Esophagus squamous epithelium (tissue), 5 donors: ENCODE data around the gene IFT80. TPM values are rescaled to one million over a fixed set of nuclear protein-coding genes. Genes with fewer than 3 reads are reported as not detected.

Experiments
- DNase-seq: peaks from one replicate; lab custom pipeline; 2025; lab: John Stamatoyannopoulos, UW
- H3K27ac ChIP-seq, 4 donors: fragments of 200-600 bp; sonication (generic); one replicate each; pipeline ENCODE4 v1.5.1; 2016 to 2019; ENCODE audit warnings: mild to moderate bottlenecking in 1 of 4
- H3K27me3 ChIP-seq, 4 donors: fragments of 200-600 bp; sonication (generic); 1 replicate in 3 of 4; 2 replicates in 1 of 4; pipeline versions ENCODE4 v1.5.1 to v1.6.0; 2017 to 2021; ENCODE audit warnings: antibody characterized with exemption in 1 of 4
- H3K36me3 ChIP-seq, 3 donors: fragments of 200-600 bp; sonication (generic); one replicate each; pipeline ENCODE4 v1.5.1; 2016 to 2019
- H3K4me1 ChIP-seq, 3 donors: fragments of 200-600 bp; sonication (generic); one replicate each; pipeline ENCODE4 v1.5.1; 2017 to 2019
- H3K4me3 ChIP-seq, 4 donors: fragments of 200-600 bp; sonication (generic); 1 replicate in 3 of 4; 2 replicates in 1 of 4; pipeline ENCODE4 v1.5.1; 2016 to 2019; ENCODE audit warnings: mild to moderate bottlenecking in 2 of 4, moderate library complexity in 1 of 4
- H3K9me3 ChIP-seq, 3 donors: fragments of 200-600 bp; sonication (generic); one replicate each; pipeline ENCODE4 v1.5.1; 2016 to 2019
- CTCF ChIP-seq, 6 experiments: fragments of 450-650 bp in 4 of 6; fragments of 200-600 bp in 2 of 6; sonication (generic) in 2 of 6; IDR thresholded peaks; one replicate each; pipeline ENCODE4 v1.5.1; 2016 to 2019; ENCODE audit warnings: antibody characterized with exemption in 6 of 6, mild to moderate bottlenecking in 4 of 6, moderate library complexity in 4 of 6
- POLR2A ChIP-seq, 4 donors: fragments of 450-650 bp; IDR thresholded peaks; one replicate each; pipeline ENCODE4 v1.6.1; 2017; ENCODE audit warnings: antibody characterized with exemption in 4 of 4, mild to moderate bottlenecking in 4 of 4, moderate library complexity in 3 of 4
- WGBS, 2 donors: methylation state at CpG; one replicate each; pipeline ENCODE4 v1.1.5; 2018; 5-methylcytosine and 5-hydroxymethylcytosine counted together
- intact Hi-C: fragments of 100-400 bp; cut with DNase I; formaldehyde crosslinking; loops from one replicate; pipeline ENCODE4 v1.15.0; 2022
- total RNA-seq, 4 donors: library from RNA; depleted of rRNA; stranded (reverse); fragments of >200 nt; gene quantifications; one replicate each; pipeline ENCODE4 v1.1.0, GENCODE V29; 2016
- donor health status: DM: yes; HTN: yes; CAD: no.

The IFT80 gene
- total RNA-seq, 4 donors from 2014 or later = 10.8 to 20.4 (median 14.9) TPM

DNA sequence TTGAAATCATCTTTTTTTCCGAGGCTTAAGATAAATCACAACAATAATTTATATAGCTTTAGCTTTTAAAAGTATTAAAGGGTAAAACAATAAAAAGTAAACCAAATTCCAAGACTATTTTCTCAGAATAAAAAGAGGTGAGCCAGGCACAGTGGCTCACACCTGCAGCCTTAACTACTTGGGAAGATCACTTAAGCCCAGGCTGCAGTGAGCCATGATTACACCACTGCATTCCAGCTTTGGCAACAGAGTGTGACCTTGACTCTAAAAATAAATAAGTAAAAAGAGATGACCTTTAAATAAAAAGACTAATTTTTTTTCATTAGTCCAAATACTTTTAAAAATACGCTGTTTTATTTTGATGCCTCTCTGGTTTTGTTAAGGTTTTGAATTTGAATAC lies 119.4 kb downstream of the IFT80 start:
- Histone ChIP-seq H3K4me1 (no peaks in the 10 kb centered on the region), H3K36me3 (peaks cover 0 to 39% (median 0%) of the 10 kb centered on the region in 3 donors), H3K9me3 (no peaks in the 10 kb centered on the region), H3K27me3 (no peaks in the 10 kb centered on the region), H3K27ac (no peak overlapping the region), H3K4me3 (no peak overlapping the region)
- no peak for TF ChIP-seq CTCF (IDR thresholded peaks at IDR 0.05)
- TF ChIP-seq POLR2A (IDR thresholded peaks at IDR 0.05) = no peak
- intact Hi-C loops = no loop called here
- DNase-seq = no peak
- WGBS, 2 donors = 67 to 90% methylated on average over 2 of the region's 2 CpGs

DNA sequence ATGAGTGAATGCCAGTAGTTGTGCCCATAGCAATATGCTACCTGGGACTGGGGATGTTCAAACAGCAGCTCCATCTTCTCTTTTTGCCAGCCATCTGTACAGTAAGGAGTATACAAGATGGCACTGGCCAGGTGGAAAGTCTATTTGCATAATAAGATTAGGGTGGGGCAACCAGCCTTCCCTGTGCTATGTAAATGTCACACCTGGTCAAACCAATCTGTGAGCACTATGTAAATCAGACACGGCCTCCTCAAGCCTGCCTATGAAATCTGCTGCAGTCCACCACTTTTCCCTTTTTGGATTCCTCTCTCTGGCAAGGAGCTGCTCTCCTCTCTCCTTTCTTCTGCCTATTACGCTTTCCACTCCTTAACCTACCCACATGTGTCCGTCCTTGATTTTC lies 120.8 kb downstream of the IFT80 start:
- H3K27me3 ChIP-seq = no peaks in the 10 kb centered on the region
- H3K4me1 ChIP-seq = no peaks in the 10 kb centered on the region
- no peak overlapping the region for H3K27ac ChIP-seq
- peaks cover 0 to 53% (median 0%) of the 10 kb centered on the region in 3 donors for H3K36me3 ChIP-seq
- 96% methylated on average over 3 of the region's 3 CpGs for WGBS, 2 donors
- H3K9me3 ChIP-seq = no peaks in the 10 kb centered on the region
- DNase-seq = no peak
- TF ChIP-seq POLR2A (IDR thresholded peaks at IDR 0.05) (no peak), CTCF (IDR thresholded peaks at IDR 0.05) (no peak)
- intact Hi-C loops = no loop called here
- H3K4me3 ChIP-seq = no peak overlapping the region

DNA sequence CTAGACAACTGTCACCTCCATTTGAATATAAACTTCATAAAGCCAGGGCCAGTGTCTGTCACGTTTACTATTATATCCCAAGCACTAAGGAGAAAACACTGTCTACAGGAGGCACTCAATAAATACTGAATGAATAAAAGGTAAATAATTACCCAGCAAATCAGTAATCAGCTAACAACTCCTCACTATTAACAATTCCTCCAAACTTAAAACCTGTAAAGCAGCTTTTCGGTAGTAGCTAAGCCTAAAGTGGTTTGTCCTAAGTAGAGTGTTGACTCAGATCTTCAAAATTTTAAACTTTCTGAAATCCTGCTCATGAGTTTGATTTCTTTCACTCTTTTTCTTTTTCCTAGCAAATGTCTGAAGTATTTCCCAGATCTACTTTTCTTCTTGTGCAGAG lies 133.9 kb downstream of the IFT80 start:
- H3K4me1 ChIP-seq = no peaks in the 10 kb centered on the region
- 77 to 86% methylated on average over 2 of the region's 2 CpGs for WGBS, 2 donors
- no peak for DNase-seq
- intact Hi-C loops = no loop called here
- H3K36me3 ChIP-seq = peaks cover 0 to 19% (median 0%) of the 10 kb centered on the region in 3 donors
- H3K9me3 ChIP-seq = no peaks in the 10 kb centered on the region
- no peak overlapping the region for H3K27ac ChIP-seq
- TF ChIP-seq POLR2A (IDR thresholded peaks at IDR 0.05) = no peak
- TF ChIP-seq CTCF (IDR thresholded peaks at IDR 0.05) = no peak
- no peaks in the 10 kb centered on the region for H3K27me3 ChIP-seq
- H3K4me3 ChIP-seq = no peak overlapping the region

DNA sequence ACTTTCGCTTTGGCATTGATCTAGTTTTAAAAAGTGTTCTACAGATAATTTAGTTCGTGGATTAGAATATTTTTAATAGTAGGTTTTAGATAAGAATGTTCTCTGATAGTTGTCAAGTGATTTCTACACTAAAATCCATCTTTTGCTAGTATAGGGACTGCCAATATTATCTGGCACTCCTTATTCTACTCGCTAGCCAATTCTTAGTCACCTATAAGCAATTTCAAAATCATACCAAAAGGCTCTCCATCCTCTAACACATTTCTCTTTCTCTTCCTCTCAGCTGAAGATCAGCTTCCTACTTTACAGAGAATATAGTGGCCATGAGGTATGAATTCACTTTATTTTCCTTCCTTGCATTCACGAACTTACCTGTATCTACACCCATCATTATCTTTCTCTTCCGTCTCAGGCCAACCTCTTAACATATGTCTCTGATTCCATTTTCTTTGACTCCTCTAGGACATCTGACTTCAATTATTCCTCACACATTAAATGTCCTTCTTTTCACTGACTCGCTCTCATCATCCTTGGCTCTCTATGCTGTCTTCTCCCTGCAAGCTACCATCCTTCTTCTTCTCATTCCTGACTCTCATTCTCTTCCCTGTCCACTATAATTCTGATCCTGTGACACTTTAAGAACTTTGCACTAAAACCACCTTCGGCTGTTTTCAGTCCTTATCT lies 138.3 kb downstream of the IFT80 start:
- intact Hi-C loops = no loop called here
- no peaks in the 10 kb centered on the region for H3K9me3 ChIP-seq
- no peak for DNase-seq
- H3K27me3 ChIP-seq = no peaks in the 10 kb centered on the region
- no peaks in the 10 kb centered on the region for H3K4me1 ChIP-seq
- H3K4me3 ChIP-seq = no peak overlapping the region
- peaks cover 0 to 4% (median 0%) of the 10 kb centered on the region in 3 donors for H3K36me3 ChIP-seq
- no peak overlapping the region for H3K27ac ChIP-seq
- TF ChIP-seq CTCF (IDR thresholded peaks at IDR 0.05) = no peak
- TF ChIP-seq POLR2A (IDR thresholded peaks at IDR 0.05) = no peak
- WGBS, 2 donors = 77% methylated on average over 7 of the region's 7 CpGs

GRCh38 chr3:160259589-160259988 lies 139.4 kb downstream of the IFT80 start:
- intact Hi-C loops = no loop called here
- H3K27ac ChIP-seq = no peak overlapping the region
- H3K36me3 ChIP-seq = peaks cover 0 to 4% (median 0%) of the 10 kb centered on the region in 3 donors
- TF ChIP-seq POLR2A (IDR thresholded peaks at IDR 0.05) (no peak), CTCF (IDR thresholded peaks at IDR 0.05) (no peak)
- no peaks in the 10 kb centered on the region for H3K27me3 ChIP-seq
- 71 to 86% methylated on average over 1 of the region's 1 CpG for WGBS, 2 donors
- DNase-seq = no peak
- H3K4me3 ChIP-seq = no peak overlapping the region
- no peaks in the 10 kb centered on the region for H3K4me1 ChIP-seq
- H3K9me3 ChIP-seq = no peaks in the 10 kb centered on the region
